ENCODE results near the gene MEF2D.

Gene MEF2D

DNA sequence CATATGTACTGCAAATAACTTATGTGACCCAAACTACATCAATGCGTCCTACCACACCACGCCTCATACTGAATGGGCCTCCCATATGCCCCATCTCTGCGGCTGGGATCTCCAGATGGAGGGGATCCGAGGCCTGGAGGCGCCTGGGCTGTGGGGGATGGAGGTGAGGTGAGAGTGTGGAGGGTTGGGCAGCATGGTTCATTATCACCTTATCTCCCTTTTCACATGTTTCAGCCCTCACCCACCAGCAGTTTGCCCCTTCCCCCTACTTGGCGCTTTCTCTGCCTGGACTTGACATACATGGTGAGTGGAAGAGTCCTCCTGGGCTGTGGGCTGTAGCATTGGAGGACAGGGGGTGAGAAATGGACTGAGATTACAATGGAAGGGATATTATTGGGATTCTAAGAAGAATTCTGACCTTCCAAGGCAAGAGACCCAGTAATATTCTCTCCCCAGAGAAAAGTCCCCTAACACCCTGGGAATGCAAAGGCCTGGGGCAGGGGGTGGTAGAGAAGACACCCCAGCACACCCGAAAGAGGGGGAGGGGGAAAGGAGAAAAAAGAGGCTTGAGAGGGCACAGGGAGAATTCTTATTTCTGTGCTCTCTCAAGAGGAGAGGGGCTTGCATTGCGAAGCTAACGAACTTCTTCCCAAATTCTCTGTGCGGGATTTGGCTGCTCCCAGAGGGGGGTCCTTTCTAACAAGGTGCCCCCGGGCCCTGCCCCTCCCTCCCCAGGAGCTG lies 61.4 kb downstream of the MEF2D start:
- POLR2A ChIA-PET = no interaction called here
- no peak for DNase-seq (ENCODE audit: low read depth, low spot score)
- no peak overlapping the region for H3K4me3 ChIP-seq (ENCODE audit: low read depth, low read length)
- CTCF ChIA-PET = interaction anchor here (5.4 kb wide), 1 partner anchor 53 kb away, joined by 190 read pairs; no protein-coding TSS in a partner anchor
- TF ChIP-seq, protein P1, sequence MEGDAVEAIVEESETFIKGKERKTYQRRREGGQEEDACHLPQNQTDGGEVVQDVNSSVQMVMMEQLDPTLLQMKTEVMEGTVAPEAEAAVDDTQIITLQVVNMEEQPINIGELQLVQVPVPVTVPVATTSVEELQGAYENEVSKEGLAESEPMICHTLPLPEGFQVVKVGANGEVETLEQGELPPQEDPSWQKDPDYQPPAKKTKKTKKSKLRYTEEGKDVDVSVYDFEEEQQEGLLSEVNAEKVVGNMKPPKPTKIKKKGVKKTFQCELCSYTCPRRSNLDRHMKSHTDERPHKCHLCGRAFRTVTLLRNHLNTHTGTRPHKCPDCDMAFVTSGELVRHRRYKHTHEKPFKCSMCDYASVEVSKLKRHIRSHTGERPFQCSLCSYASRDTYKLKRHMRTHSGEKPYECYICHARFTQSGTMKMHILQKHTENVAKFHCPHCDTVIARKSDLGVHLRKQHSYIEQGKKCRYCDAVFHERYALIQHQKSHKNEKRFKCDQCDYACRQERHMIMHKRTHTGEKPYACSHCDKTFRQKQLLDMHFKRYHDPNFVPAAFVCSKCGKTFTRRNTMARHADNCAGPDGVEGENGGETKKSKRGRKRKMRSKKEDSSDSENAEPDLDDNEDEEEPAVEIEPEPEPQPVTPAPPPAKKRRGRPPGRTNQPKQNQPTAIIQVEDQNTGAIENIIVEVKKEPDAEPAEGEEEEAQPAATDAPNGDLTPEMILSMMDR (IDR thresholded peaks at IDR 0.05; ENCODE audit: insufficient read depth, low read length, missing control alignments) = no peak

GRCh38 chr1:156438278-156438987 lies 62.1 kb downstream of the MEF2D start:
- ChIA-PET POLR2A (no interaction called here), CTCF (no interaction called here)
- DNase-seq (ENCODE audit: low read depth, low spot score) = no peak
- TF ChIP-seq, protein P1 (IDR thresholded peaks at IDR 0.05; ENCODE audit: insufficient read depth, low read length, missing control alignments) = no peak
- no peak overlapping the region for H3K4me3 ChIP-seq (ENCODE audit: low read depth, low read length)

DNA sequence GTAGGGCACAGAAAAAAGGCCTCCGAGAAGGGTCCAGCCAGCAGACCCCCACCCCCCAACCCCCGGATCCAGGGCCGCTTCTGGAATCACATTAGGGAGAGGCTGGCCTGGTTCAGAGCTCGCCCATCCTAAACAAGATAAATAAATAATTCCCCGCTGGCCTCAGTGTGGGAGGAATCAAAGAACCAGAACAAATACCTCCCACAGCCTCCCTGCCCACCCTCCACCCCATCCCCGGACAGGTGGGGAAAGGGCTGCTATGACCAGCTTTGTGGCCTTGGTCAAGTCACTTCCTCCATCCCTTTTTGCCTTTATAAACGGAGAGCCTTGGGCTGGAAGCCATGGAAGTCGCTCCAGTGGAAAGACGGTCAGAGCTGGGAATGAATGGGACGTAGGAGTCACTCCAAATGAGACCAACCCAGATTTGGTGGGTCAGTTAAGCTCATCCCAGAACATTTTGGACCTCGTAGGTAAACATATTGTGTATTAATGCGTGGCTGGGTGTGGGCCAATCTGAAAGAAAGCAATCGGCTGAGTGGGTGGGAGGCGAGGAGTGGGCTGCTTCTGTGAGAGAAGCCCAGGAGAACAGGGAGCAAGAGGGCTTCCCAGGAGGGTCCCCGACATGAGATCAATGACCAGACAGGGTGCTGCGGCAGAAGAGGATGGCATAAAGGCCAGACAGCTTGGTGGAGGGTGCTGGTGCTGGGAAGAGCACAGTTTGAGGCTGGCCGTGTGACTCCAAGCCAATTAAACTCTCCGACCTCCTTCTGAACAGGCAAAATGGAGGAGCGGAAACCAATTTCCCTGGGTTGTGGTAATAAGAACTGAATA lies 63.3 kb downstream of the MEF2D start:
- POLR2A ChIA-PET = interaction anchor here (0.6 kb wide), 1 partner anchor 330 kb away, joined by 4 read pairs; the partner anchor contains the start of gene PRCC
- TF ChIP-seq, protein P1 (IDR thresholded peaks at IDR 0.05; ENCODE audit: insufficient read depth, low read length, missing control alignments) = no peak

GRCh38 chr1:156436141-156437036 lies 64.2 kb downstream of the MEF2D start:
- DNase-seq (ENCODE audit: low read depth, low spot score) = no peak
- H3K4me3 ChIP-seq (ENCODE audit: low read depth, low read length) = no peak overlapping the region
- TF ChIP-seq, protein P1 (IDR thresholded peaks at IDR 0.05; ENCODE audit: insufficient read depth, low read length, missing control alignments) = no peak
- POLR2A ChIA-PET = interaction anchor here (0.6 kb wide), 1 partner anchor 331 kb away, joined by 4 read pairs; the partner anchor contains the start of gene PRCC
- CTCF ChIA-PET = interaction anchor here (0.7 to 9.7 kb wide), 3 partner anchors 10 to 241 kb away, joined by 3 to 134 read pairs (median 65); partner anchors contain the start of gene NES

More for the DNA sequence above, 63.3 kb downstream of the MEF2D start:
- DNase-seq (ENCODE audit: low read depth, low spot score) = no peak
- H3K4me3 ChIP-seq (ENCODE audit: low read depth, low read length) = no peak overlapping the region
- CTCF ChIA-PET = interaction anchor here (0.7 to 9.7 kb wide), 3 partner anchors 9 to 240 kb away, joined by 3 to 134 read pairs (median 65); partner anchors contain the start of gene NES

DNA sequence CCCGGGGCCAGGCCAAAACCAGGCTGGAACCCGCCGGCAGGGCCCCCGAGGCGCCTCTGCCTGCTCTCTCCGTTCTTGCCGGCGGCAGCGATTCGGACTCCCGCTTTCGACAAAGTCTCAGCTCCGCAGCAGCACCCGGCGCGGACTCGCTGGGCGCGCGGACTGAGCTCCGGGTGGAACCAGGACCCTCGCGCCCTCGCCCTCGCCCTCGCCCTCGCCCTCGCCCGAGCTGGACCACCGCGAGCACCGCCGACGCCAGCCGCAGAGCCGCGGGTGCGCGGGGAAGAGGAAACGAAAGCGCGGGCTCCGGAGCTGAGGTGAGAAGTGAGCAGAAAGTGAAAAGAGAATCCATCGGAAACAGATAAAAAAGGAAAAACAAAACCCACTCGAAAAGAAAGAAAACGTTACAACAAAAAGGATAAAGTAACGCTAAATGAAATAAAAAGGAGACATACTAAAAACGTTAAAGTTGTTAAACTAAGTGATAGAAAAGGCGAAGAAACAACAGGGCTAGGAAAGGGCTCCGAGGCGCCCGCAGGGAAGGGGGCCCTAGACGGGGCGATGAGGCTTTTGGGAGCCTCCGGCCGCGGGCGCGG lies 64.9 kb downstream of the MEF2D start:
- DNase-seq (ENCODE audit: low read depth, low spot score) = no peak
- no peak overlapping the region for H3K4me3 ChIP-seq (ENCODE audit: low read depth, low read length)
- POLR2A ChIA-PET = no interaction called here
- CTCF ChIA-PET = interaction anchor here (6.4 to 9.7 kb wide), 2 partner anchors 11 to 51 kb away, joined by 65 to 134 read pairs; no protein-coding TSS in a partner anchor
- TF ChIP-seq, protein P1 (IDR thresholded peaks at IDR 0.05; ENCODE audit: insufficient read depth, low read length, missing control alignments) = no peak

All from AG04449 (cell line).